Amniotic epithelial cell (primary cell): ENCODE results near the gene VSIR.

ENCODE experiments used
- DNase-seq: peaks from one replicate; pipeline ENCODE4 v3.0.0-alpha.2; 2010; ENCODE audit warnings: low read depth

The VSIR gene

DNA sequence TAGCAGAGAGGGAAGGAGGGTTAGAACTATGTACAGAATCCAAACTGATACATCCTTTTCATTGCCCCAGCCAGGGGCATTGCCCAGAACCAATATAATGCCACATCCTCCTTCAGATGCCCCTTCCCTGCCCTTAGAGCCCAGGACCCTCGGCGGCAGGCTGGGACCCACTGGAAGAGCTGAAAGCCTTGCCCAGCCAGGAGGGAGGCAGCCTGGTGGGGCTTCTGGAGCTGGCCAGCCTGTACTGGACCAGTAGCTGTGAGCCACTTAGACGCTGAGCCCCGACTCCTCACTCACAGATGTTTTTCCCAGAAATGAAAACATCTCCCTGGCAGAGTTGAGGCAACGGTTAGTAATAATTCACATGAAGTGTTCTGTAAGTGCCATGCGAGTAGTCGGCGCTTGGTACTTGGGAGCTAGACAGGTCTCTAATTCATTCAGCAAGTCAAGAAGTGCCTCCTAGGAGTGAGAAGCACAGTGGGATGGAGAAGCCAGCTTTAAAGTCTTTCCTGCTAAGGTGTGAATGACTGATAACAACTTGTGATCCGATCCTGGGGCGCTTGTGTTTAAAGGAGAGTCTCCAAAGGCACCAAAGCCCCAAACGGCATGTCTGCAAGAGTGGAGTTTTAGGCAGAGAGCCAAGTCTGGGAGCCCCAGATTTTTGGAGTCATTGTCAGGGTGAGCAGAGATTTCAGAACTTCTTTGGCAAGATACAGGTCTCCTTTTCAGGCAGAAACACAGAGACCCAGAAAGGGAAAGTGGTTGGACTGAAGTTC lies 9.8 kb downstream of the VSIR start:
- peak; percentile 86 for DNase-seq

DNA sequence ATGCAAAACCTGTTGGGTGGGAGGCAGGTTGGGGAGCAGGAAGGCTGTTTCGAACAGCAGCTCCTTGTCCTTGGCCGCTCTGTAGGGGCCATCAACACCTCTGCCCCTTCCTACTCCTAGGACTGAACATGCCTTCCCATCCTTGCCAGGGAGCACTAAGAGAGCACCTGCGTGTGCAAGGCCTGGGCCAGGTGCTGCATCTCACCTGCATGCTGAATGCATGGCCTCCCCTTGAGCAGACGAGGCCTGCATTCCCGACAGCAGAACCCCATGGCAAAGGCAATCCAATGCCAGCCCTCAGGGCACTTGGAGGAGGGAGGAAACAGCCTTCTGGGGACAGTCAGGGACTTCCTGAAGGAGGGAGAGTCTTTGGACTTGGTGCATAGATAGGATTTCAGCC lies 11.0 kb downstream of the VSIR start:
- DNase-seq: no peak

GRCh38 chr10:71761541-71762113 lies 11.7 kb downstream of the VSIR start:
- no peak for DNase-seq

- no peak for DNase-seq
These were observed 12.2 kb downstream of the VSIR start for GRCh38 chr10:71761105-71761511.

DNA sequence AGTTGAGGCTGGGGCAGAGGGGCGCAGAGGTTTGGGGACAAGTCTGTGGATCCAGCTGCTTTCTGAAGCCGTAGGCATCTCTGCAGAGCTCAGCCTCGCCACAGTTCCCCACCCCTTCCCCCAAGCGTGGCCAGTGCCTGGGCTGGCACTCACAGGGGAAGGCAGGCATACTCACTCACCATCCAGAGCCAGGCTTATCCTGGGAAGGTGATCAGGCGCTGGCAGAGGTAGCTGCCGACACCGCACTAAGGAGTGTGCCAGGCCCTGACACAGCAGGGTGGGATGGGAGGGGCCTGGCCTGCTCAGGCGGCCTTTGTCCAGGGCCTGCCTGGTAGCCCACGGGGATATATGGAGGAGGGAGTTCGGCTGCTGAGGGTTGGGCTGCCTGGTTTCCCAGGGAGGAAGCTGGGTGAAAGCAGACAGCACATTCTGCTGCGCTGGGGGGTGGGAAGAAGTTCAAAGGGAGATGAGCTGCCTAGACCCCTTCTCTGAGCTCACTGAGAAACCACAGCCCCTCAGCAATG lies 15.9 kb downstream of the VSIR start:
- no peak for DNase-seq

DNA sequence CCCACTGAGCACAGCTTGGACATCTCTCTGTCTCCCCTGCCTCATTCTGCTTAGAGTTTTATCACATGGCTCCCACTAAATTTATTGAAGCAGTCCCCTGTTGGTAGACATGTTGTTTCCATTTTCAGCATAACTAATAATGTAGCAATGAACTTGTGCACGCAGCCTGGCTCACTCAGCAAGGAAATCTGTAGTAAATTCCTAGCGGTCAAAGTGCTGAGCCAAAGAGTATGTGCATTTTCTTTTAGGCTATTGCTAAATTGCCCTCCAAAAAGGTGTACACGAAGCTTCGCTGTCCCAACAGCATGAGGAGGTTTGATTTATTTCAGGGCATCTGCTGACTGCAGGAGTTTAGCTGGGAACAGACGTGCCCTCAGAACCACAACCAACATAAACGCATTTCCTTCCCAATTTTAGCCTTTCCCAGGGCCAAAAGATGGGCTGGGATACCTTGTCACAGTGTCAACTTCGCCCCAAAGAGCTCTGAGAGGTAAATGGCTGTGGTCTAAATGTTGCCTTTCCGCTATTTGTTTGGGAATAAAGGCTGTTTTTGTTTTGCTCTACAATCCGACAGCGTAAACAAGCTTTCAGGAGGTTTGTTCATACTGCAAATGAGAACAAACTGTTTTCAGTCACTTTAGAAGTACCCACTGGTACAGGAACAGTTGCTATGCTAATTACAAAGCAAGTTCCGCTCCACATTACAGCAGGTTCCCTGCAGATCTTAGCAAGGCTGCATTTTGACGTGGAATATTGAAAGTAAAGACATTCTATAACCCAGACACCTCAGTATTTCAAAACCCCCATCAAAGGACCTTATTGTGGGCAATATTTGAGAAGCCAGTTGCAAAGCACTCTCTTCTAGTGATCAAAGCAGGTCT lies 16.8 kb downstream of the VSIR start:
- DNase-seq: peak; percentile 53

- no peak for DNase-seq
These were observed 18.0 kb downstream of the VSIR start for GRCh38 chr10:71755179-71755879.

- DNase-seq: peak; percentile 35
These were observed 18.8 kb downstream of the VSIR start for GRCh38 chr10:71754562-71754961.

DNA sequence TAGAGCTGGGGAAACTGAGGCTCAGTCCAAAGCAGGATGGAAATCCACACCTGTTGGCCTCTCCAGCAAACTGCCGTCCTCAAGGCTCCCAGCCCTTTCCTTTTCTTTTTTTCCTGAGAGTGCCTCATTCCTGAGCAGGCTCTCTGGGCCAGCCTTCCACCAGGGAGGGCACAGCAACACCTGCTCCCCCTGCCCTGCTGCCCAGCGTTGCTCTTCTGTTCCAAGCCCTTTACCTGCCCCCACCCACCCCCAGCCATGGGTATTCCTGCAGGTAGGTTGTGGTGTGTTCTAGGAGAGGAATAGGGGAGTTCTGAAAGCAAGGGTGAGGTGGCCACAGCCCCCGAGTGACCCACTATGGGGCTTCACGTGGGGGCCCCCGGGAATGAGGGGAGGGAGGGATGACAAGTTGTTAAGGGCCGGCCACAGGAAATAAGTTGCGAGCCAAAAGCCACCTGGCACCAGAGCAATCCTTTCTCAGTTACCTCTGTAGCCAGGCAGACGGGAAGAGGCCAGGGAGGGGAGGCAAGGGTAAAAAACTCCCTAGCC lies 19.3 kb downstream of the VSIR start:
- DNase-seq: no peak

GRCh38 chr10:71753091-71753959 lies 20.0 kb downstream of the VSIR start:
- DNase-seq: no peak

DNA sequence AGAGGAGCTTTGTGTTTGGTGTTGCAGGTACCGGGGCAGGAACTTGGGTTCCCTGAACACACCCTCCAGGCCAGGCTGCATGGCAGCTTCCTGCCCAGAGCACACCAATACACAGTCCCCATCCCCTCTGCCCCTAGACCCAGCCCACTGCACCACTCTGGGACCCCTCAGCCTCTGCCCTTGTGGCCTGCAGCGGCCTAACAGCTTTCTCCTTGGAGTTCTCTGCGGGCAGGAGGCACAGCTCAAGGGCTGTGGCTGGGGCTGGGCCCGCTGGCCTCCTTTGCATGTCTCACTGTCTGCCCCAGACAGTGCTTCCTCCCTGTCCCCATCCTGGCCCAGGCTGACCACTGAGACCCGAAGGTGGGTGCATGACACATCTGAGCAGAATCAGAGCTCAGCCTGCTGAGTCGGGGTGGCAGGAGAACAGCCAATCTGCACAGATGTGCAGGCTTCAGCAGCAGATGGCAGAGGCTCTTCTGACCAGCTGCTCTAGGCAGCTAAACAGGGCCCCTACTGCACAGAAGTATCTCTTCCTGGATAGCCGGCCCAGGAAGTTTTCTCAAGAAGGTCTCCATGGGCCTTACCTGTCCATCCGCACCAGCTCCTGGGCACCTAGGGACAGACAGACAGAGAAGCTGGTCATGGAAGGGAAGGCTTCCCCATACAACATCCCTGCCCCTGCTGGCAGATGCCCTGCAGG lies 20.8 kb downstream of the VSIR start:
- DNase-seq: no peak

- DNase-seq: no peak
These were observed 21.6 kb downstream of the VSIR start for GRCh38 chr10:71751515-71752224.

GRCh38 chr10:71750986-71751385 lies 22.3 kb downstream of the VSIR start:
- DNase-seq: no peak

- no peak for DNase-seq
These were observed 23.0 kb downstream of the VSIR start for GRCh38 chr10:71750124-71750841.

- DNase-seq: no peak
These were observed 23.9 kb downstream of the VSIR start for GRCh38 chr10:71749396-71749795.

DNA sequence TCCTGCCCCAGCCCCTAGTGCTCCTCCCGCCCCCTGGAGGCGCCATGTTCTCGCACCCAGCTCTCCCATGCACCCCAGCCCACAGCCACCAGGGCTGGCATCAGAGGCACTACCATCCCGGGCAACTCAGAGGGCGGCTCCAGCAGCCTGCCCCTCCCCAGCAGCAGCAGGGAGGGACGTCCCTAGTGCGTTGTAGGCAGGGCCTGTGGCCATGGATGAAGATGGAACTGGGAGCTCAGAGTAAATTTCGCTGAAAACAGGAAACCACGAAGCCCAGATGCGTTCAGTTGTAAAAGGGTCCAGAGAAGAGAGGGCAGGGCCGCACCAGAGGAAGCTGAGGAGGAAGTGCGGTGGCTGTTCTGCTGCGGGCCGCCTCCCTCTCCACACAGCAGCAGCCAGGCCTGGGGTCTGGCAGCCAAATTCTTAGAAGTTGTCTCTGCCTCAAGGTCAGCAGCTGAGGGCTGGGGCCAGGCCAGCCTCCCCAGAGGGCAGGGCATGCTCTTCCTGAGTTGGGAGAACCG lies 24.6 kb downstream of the VSIR start:
- no peak for DNase-seq

GRCh38 chr10:71747551-71748523 lies 25.5 kb downstream of the VSIR start:
- no peak for DNase-seq
